ENCODE results near the gene FILIP1L. TPM values are rescaled to one million over a fixed set of nuclear protein-coding genes. Genes with fewer than 3 reads are reported as not detected.
A peak's percentile ranks its signal among the peaks of the same experiment; 100 is the strongest.

The FILIP1L gene
- total and polyA plus RNA-seq, 2 of the 13 experiments (the other 11 are each of a cell fraction or from before 2014, with no cell fraction given), result 8.1 to 187 TPM

GRCh38 chr3:99901200-99901926 is 212.9 kb downstream of the FILIP1L start (continued):
- TF ChIP-seq SOX5 (CRISPR knock-in tag; IDR thresholded peaks at IDR 0.05; ENCODE audit: borderline replicate concordance), result peak; percentile 95
- TF ChIP-seq CHD2 (IDR thresholded peaks at IDR 0.05; ENCODE audit: low read depth, low read length), result no peak
- no peak for TF ChIP-seq ZNF3 (CRISPR knock-in tag; IDR thresholded peaks at IDR 0.05)
- TF ChIP-seq ZNF264 (CRISPR knock-in tag; IDR thresholded peaks at IDR 0.05), result 0 out of 2 replicates have a peak, but pooled peaks have one; percentile 71
- peak; percentile 71; the same call in 1 of the 2 replicates for TF ChIP-seq HMG20B (CRISPR knock-in tag; conservative IDR thresholded peaks at IDR 0.05)
- TF ChIP-seq RAD51 (IDR thresholded peaks at IDR 0.05; ENCODE audit: borderline replicate concordance), result no peak
- TF ChIP-seq, protein P1, sequence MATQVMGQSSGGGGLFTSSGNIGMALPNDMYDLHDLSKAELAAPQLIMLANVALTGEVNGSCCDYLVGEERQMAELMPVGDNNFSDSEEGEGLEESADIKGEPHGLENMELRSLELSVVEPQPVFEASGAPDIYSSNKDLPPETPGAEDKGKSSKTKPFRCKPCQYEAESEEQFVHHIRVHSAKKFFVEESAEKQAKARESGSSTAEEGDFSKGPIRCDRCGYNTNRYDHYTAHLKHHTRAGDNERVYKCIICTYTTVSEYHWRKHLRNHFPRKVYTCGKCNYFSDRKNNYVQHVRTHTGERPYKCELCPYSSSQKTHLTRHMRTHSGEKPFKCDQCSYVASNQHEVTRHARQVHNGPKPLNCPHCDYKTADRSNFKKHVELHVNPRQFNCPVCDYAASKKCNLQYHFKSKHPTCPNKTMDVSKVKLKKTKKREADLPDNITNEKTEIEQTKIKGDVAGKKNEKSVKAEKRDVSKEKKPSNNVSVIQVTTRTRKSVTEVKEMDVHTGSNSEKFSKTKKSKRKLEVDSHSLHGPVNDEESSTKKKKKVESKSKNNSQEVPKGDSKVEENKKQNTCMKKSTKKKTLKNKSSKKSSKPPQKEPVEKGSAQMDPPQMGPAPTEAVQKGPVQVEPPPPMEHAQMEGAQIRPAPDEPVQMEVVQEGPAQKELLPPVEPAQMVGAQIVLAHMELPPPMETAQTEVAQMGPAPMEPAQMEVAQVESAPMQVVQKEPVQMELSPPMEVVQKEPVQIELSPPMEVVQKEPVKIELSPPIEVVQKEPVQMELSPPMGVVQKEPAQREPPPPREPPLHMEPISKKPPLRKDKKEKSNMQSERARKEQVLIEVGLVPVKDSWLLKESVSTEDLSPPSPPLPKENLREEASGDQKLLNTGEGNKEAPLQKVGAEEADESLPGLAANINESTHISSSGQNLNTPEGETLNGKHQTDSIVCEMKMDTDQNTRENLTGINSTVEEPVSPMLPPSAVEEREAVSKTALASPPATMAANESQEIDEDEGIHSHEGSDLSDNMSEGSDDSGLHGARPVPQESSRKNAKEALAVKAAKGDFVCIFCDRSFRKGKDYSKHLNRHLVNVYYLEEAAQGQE (IDR thresholded peaks at IDR 0.05; ENCODE audit: borderline replicate concordance in 1 of 2, low read depth in 1 of 2, low read length in 2 of 2), result no peak; a peak in 1 of 4 replicates
- peak; percentile 92 for TF ChIP-seq CEBPB (IDR thresholded peaks at IDR 0.05; ENCODE audit: borderline replicate concordance, low read depth, low read length)
- TF ChIP-seq ZNF619 (CRISPR knock-in tag; IDR thresholded peaks at IDR 0.05), result no peak
- TF ChIP-seq, protein P2, sequence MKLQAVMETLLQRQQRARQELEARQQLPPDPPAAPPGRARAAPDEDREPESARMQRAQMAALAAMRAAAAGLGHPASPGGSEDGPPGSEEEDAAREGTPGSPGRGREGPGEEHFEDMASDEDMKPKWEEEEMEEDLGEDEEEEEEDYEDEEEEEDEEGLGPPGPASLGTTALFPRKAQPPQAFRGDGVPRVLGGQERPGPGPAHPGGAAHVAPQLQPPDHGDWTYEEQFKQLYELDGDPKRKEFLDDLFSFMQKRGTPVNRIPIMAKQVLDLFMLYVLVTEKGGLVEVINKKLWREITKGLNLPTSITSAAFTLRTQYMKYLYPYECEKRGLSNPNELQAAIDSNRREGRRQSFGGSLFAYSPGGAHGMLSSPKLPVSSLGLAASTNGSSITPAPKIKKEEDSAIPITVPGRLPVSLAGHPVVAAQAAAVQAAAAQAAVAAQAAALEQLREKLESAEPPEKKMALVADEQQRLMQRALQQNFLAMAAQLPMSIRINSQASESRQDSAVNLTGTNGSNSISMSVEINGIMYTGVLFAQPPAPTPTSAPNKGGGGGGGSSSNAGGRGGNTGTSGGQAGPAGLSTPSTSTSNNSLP (IDR thresholded peaks at IDR 0.05; ENCODE audit: low read depth, low read length), result peak; percentile 96
- no peak for TF ChIP-seq BRF2 (CRISPR knock-in tag; IDR thresholded peaks at IDR 0.05)
- TF ChIP-seq, protein P3, sequence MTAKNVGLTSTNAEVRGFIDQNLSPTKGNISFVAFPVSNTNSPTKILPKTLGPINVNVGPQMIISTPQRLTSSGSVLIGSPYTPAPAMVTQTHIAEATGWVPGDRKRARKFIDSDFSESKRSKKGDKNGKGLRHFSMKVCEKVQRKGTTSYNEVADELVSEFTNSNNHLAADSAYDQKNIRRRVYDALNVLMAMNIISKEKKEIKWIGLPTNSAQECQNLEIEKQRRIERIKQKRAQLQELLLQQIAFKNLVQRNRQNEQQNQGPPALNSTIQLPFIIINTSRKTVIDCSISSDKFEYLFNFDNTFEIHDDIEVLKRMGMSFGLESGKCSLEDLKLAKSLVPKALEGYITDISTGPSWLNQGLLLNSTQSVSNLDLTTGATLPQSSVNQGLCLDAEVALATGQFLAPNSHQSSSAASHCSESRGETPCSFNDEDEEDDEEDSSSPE (CRISPR knock-in tag; IDR thresholded peaks at IDR 0.05), result 0 out of 2 replicates have a peak, but pooled peaks have one; percentile 21
- peak; percentile 62; the same call in 1 of the 2 replicates for TF ChIP-seq FOXO1 (CRISPR knock-in tag; IDR thresholded peaks at IDR 0.05)
- 0 out of 2 replicates have a peak, but pooled peaks have one; percentile 33 for TF ChIP-seq AKNA (CRISPR knock-in tag; IDR thresholded peaks at IDR 0.05; ENCODE audit: borderline replicate concordance)
- TF ChIP-seq ZNF251 (CRISPR knock-in tag; IDR thresholded peaks at IDR 0.05), result no peak
- peak; percentile 86; the same call in 1 of the 2 replicates for TF ChIP-seq GATA4 (IDR thresholded peaks at IDR 0.05; ENCODE audit: borderline replicate concordance, low read depth)

Data from HepG2 (cell line).